Stimulated activated CD4-positive, alpha-beta T cell treated with anti-CD3 and anti-CD28 coated beads, TNF-alpha, amount 100 ng/mL, for 48 hours (primary cell): ENCODE data around the gene LGALS1.

Experiments
- DNase-seq, 3 donors: peaks; one replicate each; pipeline ENCODE4 v3.0.0-alpha.2; 2020; ENCODE audit warnings: low read depth in 3 of 3

LGALS1 gene

GRCh38 chr22:37674951-37675929 lies at the start of gene LGALS1:
LGALS1 (plus strand) TSS chr22:37675636; CDS start chr22:37675703, 67 bp downstream.
- DNase-seq = peak in 2 of 3 donors; percentile 51 to 71

DNA sequence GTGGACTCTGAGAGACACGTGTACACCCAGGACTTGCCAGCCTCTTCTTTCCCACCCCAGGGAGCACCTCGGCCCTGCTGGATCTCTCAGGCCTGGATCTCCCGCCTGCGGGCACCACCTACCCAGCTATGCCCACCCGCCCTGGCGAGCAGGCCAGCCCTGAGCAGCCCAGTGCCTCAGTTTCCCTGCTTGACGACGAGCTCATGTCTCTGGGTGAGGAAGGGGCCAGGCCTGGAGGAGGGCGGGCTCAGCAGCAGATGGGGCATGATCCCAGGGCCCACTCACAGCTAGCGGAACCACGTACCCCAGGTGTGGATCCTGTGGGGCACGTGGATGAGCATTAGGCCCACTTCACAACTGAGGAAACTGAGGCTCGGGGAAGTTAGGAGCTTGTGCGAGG lies 49.7 kb upstream of the LGALS1 start:
- no peak for DNase-seq

- no peak for DNase-seq
Measured at GRCh38 chr22:37626144-37626543, 49.3 kb upstream of the LGALS1 start.

DNA sequence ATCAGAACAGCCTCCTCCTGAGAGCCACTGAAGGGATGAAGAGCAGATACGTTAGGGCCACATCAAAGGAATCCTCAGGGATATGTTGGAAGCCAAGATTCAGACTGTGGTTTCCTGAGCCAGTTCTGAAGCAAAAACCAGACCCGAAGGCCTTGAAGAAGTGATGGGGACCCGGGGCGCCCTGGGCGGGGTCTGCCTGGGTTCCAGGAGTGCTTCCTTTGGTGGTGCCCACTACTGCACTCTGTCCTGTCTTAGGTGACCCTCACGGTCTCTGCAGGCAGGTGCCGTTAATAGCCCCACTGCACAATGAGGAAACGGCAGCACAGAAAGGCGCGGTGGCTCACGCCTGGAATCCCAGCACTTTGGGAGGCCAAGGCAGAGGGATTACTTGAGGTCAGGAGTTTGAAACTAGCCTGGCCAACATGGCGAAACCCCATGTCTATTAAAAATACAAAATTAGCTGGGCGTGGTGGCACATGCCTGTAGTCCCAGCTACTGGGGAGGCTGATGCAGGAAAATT lies 48.8 kb upstream of the LGALS1 start:
- DNase-seq = no peak

- DNase-seq = no peak
Measured at GRCh38 chr22:37627121-37627520, 48.3 kb upstream of the LGALS1 start.

GRCh38 chr22:37627545-37627944 lies 47.9 kb upstream of the LGALS1 start:
- no peak for DNase-seq

GRCh38 chr22:37628830-37629229 lies 46.6 kb upstream of the LGALS1 start:
- DNase-seq = no peak

DNA sequence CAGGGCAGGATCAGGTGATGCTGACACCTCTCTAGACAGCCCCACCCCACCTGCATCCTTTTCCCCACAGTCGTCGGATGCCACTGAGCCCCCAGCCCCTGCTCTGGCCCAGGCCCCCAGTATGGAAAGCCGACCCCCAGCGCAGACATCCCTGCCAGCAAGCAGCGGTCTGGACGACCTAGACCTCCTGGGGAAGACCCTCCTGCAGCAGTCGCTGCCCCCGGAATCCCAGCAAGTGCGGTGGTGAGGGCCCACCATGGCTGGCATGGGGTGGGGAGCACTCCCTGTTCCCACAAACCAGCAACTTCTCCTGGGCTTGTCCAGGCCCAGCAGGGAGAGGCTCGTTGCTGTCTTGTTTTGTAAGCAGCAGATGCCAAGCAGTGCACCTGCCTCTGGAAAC lies 45.5 kb upstream of the LGALS1 start:
- no peak for DNase-seq

DNA sequence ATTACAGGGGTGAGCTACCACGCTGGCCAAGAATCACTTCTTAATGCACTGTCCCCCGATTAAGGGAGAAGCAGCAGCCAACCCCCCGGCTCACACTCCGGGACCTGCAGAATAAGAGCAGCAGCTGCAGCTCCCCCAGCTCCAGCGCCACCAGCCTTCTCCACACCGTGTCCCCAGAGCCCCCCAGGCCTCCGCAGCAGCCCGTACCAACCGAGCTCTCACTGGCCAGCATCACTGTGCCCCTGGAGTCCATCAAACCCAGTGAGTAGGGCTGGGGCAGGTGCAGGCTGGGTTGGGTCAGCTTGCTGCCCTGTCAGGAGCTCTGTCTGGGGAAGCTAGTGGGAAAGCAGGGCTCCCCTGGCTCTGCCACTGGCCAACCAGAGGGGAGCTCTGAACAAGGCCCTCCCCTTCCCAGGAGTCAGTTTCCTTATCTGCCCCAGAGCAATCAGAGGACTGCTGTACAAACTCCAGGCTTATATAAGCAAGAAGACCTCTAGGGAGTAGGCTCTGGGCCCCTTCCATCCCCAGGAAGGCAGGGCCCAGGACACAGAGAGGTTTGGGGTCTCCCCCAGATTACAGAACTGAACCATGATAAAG lies 44.5 kb upstream of the LGALS1 start:
- DNase-seq = no peak

GRCh38 chr22:37631448-37632173 lies 43.8 kb upstream of the LGALS1 start:
- DNase-seq = no peak

DNA sequence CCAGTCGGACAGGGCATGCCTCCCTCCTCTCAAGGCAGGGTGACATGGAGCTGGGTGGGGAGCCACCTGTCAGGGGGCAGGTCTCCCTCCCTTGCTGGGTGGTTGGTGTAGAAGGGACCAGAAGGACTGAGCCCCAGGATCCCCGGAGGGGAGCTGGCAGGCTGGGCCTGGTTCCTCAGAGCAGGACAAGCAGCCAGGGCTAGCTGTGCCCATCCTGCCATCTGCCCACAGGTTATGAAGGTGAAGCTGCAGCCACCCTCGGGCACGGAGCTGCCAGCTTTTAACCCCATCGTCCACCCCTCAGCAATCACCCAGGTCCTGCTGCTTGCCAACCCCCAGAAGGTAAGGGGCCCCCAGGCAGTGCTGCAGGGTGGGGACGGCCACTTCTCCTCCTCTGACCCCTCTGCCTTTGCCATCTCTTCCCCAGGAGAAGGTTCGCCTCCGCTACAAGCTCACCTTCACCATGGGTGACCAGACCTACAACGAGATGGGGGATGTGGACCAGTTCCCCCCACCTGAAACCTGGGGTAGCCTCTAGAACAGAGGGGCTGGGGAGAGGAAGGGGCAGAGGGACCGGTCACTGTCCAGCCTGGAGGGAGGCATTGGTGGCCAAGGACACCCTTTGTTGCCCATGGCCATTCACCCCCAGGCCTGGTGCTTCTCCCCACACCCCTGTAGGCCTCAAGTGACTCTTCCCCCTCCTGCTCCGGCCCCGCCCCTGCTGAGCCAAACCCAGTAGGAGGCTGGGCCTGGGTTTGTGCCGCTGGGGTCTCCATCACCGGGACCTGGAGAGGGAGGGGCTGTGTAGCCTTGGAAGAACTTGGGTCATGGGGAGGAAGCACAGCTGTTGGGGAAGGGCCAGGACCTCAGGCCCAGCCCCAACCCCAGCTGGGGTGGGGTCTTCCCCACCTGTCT lies 43.0 kb upstream of the LGALS1 start:
- DNase-seq = no peak

- DNase-seq = no peak
Measured at GRCh38 chr22:37633089-37633624, 42.3 kb upstream of the LGALS1 start.

DNA sequence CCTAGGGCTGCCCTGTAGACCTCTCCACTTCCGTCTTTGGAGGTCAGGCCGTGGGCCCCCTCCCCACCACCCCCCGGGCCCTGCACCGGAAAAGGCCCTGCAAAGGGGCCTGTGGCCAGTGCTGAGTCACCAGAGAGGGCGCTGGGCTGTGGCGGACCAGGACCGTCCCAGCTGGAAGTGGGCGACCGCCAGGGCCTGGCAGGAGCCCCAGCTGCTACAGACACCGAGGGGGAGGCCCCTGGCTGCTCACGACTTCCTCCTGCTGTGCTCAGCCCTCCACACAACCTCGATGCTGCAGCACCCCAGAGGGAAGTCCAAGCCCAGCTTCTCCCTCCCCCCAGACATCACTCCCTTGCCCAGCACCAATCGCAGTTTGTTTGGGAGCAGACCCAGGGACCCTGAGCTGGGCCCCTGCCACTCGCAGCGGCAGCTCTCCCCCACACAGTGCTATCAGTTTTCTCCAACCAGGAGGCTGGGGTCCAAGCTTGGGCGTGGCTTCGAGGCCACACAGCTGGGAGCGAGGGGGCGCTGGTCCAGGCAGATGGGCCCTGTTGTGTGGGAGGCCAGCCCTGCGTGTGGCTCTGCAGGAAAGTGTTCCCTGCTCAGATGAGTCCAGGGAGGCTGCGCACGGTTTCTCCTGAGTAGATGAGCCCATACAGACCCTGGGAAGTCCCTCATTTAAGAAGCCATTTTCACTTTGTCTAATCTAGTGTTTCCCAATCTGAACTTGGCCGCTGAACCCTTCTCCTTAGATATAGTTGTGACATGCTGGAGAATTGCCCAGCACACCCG lies 41.6 kb upstream of the LGALS1 start:
- peak in 2 of 3 donors; percentile 28 to 60 for DNase-seq

GRCh38 chr22:37634417-37634924 lies 41.0 kb upstream of the LGALS1 start:
- DNase-seq = no peak

DNA sequence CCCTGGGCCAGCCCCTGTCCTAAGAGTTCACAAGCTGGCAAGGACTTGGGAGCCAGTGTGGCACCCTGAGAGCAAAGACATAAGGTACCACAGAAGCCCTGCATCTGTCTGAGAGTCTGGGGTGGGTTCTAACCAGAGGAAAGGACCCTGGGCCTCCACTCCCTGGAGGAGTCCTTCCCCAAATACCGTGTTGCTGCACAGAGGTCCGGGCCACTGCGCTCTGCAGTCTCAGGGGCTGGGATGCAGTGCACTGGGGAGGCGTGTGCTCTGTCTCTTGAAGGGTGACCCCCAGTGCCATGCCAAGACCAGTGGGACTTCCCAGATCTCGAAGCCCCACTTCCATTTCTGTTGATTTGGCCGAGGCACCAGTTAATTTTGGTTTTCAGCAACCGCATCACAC lies 40.3 kb upstream of the LGALS1 start:
- DNase-seq = no peak

DNA sequence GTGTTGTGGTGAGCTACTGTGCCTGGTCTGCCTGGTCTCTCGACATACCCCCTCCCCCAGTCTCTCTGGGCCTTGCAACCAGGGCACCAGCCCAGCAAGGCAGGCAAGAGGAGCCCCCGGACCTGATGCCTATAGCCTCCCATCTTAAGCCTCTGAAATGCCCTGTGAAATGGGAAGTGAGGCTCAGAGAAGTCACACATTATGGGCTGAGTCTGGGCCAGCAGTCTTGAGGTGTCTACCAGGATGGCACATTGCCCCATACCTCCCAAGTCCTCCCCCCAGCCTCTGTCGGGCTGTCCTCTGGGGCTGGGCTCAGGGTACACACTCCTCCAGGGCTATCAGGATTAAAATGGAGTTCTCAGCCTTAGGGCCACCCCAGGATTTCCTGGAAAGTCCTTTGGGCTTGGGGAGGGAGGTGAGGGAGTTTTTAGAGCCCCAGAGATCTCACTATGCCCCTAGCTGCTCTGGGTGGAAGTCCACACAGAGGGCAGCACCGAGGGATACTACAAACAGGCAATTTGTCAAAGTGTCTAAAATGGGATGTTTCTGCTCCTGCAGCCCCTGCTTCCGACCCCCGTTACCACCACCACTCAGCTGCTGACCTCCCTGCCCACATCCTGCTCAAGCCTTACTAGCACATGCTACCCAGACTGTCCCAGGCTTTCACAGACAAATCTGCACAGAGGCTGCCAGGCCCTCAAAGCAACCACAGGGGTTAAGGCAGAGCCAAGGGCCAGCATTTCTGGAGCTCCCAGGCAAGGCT lies 39.1 kb upstream of the LGALS1 start:
- no peak for DNase-seq

- no peak for DNase-seq
Measured at GRCh38 chr22:37636949-37637273, 38.5 kb upstream of the LGALS1 start.

DNA sequence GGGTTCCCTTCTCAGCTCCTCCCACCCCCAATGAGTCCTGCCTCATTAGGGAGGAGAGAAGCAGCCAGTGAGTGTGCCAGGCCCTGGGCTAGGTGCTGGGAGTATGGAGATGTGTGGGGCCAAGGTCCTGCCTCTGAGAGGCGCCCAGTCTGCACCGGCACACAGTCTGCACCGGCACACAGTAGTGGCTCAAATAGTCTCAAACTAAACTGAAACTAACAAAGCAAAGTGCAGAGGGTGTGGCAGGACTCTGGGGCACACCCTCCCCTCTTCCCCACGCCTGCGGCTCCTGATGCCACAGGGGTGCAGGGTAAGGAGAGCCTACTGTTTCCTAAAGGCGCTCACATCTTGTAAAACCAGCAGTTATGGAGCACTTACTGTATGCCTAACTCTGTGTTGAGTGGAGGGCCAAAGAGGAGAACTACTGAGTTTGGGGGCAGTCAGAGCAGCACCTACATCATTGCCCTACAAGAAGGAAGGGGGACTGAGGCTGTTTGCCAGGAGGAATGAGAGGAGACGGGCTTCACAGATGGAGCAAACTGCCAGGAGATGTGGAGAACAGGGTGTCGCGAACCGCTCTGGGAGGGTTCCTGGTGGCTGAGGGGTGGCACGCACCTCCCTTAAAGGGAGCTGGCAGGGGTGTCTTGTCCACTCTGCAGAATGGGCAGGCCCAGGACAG lies 36.9 kb upstream of the LGALS1 start:
- no peak for DNase-seq
